Measurements from ENCODE around the gene LEO1.

DNA sequence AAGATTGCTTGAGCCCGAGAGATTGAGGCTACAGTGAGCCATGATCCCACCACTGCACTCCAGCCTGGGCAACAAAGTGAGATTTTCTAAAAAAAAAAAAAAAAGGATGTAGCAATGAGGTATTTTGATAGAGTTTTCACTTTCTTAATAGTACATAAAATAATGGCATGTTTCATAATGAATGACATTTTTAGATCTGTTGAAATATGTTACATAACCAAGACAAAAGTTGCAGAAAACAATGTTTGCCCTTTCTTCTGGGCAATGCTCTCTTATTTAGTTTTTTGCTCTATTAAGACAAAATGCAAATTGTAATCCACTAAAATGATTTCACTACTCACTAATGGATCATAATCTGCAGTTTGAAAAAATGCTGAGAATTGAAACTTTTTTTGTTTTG, 43.0 kb upstream of the LEO1 start:
- no peak for TF ChIP-seq CTCF (IDR thresholded peaks at IDR 0.05)
- no peak for TF ChIP-seq POLR2A (IDR thresholded peaks at IDR 0.05)
